ENCODE data around the gene AKR1C1. TPM values are rescaled to one million over a fixed set of nuclear protein-coding genes. Genes with fewer than 3 reads are reported as not detected.
A peak's percentile ranks its signal among the peaks of the same experiment; 100 is the strongest.
"Not testable (repeated sequence)": the region's sequence is repeated elsewhere in the genome, so short reads cannot be mapped to it uniquely, and the experiment has no call there.

Gene AKR1C1
- total RNA-seq, 4 donors from 2014 or later, result 10.0 to 29.7 (median 13.8) TPM

GRCh38 chr10:5018671-5019277 is 55.6 kb downstream of the AKR1C1 start:
- not testable (repeated sequence) for H3K4me3 ChIP-seq, H3K4me1 ChIP-seq, H3K36me3 ChIP-seq, H3K9me3 ChIP-seq, H3K27me3 ChIP-seq
- H3K27ac ChIP-seq, result peak overlapping the region in 3 of 4 donors; percentile 40 to 73 (median 66)
- TF ChIP-seq CTCF (IDR thresholded peaks at IDR 0.05), result peak in 3 of 6 experiments; percentile 46 to 57 (median 49)
- peak in 1 of 3 donors; percentile 56 for DNase-seq

- not testable (repeated sequence) for H3K27me3 ChIP-seq, H3K9me3 ChIP-seq, H3K36me3 ChIP-seq, H3K4me3 ChIP-seq, H3K4me1 ChIP-seq
- DNase-seq, result peak in 1 of 3 donors; percentile 75
- H3K27ac ChIP-seq, result peak overlapping the region in 3 of 4 donors; percentile 40 to 73 (median 66)
- peak in 1 of 2 donors; percentile 38 for TF ChIP-seq POLR2A (IDR thresholded peaks at IDR 0.05)
Observed at GRCh38 chr10:5019770-5020612, 56.8 kb downstream of the AKR1C1 start.

- H3K9me3 ChIP-seq, result not testable (repeated sequence)
- peak overlapping the region in 1 of 4 donors; percentile 85 for H3K27ac ChIP-seq
Observed at GRCh38 chr10:5021624-5022290, 58.5 kb downstream of the AKR1C1 start.

GRCh38 chr10:5023177-5023805 is 60.1 kb downstream of the AKR1C1 start:
- H3K4me1 ChIP-seq, result peaks cover 0 to 5% (median 2%) of the 10 kb centered on the region in 4 donors
- peak in 2 of 3 donors; percentile 57 to 68 for DNase-seq
- no peaks in the 10 kb centered on the region for H3K9me3 ChIP-seq
- no peaks in the 10 kb centered on the region for H3K27me3 ChIP-seq
- peak overlapping the region in 3 of 4 donors; percentile 60 to 85 (median 75) for H3K27ac ChIP-seq
- H3K36me3 ChIP-seq, result no peaks in the 10 kb centered on the region
- no peak overlapping the region for H3K4me3 ChIP-seq
- no peak for TF ChIP-seq CTCF (IDR thresholded peaks at IDR 0.05)
- no peak for TF ChIP-seq POLR2A (IDR thresholded peaks at IDR 0.05)

More at GRCh38 chr10:5021624-5022290, 58.5 kb downstream of the AKR1C1 start:
- not testable (repeated sequence) for H3K27me3 ChIP-seq, H3K4me1 ChIP-seq, DNase-seq, H3K36me3 ChIP-seq, H3K4me3 ChIP-seq

- peak in 1 of 3 donors; percentile 50 for DNase-seq
- H3K27me3 ChIP-seq, H3K9me3 ChIP-seq, H3K4me3 ChIP-seq, H3K4me1 ChIP-seq, H3K36me3 ChIP-seq: not testable (repeated sequence)
- H3K27ac ChIP-seq, result peak overlapping the region in 1 of 4 donors; percentile 60
Observed at GRCh38 chr10:5025461-5025881, 62.3 kb downstream of the AKR1C1 start.

- no peak for DNase-seq
- peaks cover 0 to 4% (median 0%) of the 10 kb centered on the region in 4 donors for H3K9me3 ChIP-seq
- no peak for TF ChIP-seq CTCF (IDR thresholded peaks at IDR 0.05)
- no peak for TF ChIP-seq POLR2A (IDR thresholded peaks at IDR 0.05)
- H3K27ac ChIP-seq, result no peak overlapping the region
- H3K4me1 ChIP-seq, result no peaks in the 10 kb centered on the region
- H3K4me3 ChIP-seq, result no peak overlapping the region
- H3K27me3 ChIP-seq, result no peaks in the 10 kb centered on the region
- H3K36me3 ChIP-seq, result no peaks in the 10 kb centered on the region
Observed at GRCh38 chr10:5030989-5031388, 67.8 kb downstream of the AKR1C1 start.

- DNase-seq, H3K36me3 ChIP-seq, H3K27me3 ChIP-seq, H3K9me3 ChIP-seq, H3K27ac ChIP-seq, H3K4me3 ChIP-seq, H3K4me1 ChIP-seq: not testable (repeated sequence)
Observed at GRCh38 chr10:5031588-5031987, 68.4 kb downstream of the AKR1C1 start.

- not testable (repeated sequence) for H3K27ac ChIP-seq, DNase-seq, H3K4me3 ChIP-seq, H3K27me3 ChIP-seq, H3K9me3 ChIP-seq, H3K36me3 ChIP-seq, H3K4me1 ChIP-seq
Observed at GRCh38 chr10:5032444-5032843, 69.2 kb downstream of the AKR1C1 start.
